ENCODE results near the gene PIM3. TPM values are rescaled to one million over a fixed set of nuclear protein-coding genes. Genes with fewer than 3 reads are reported as not detected.

The PIM3 gene
- total and polyA plus RNA-seq, 2 of the 8 experiments (the other 6 are each of a cell fraction or from before 2014, with no cell fraction given) = 22.6 to 30.0 TPM

GRCh38 chr22:49928555-49929210 lies 31.9 kb upstream of the PIM3 start:
- H2BK12ac ChIP-seq (ENCODE audit: low read depth, low read length) = no peak overlapping the region
- DNase-seq (ENCODE audit: low read depth in 1 of 2, low spot score in 2 of 2) (no peak), FAIRE-seq (no peak)
- no peak overlapping the region for H3K56ac ChIP-seq (replicated peaks; ENCODE audit: insufficient read length, low read depth, low read length)
- no peaks in the 10 kb centered on the region; the same call in 1 of the 2 replicates for H3K79me1 ChIP-seq (ENCODE audit: low read depth, low read length)
- H4K8ac ChIP-seq (ENCODE audit: extremely low read depth, insufficient read depth, low read length) = no peak overlapping the region
- H2BK20ac ChIP-seq (ENCODE audit: low read length) = no peak overlapping the region
- no peak overlapping the region for H4K91ac ChIP-seq (replicated peaks; ENCODE audit: insufficient read length, low read length)
- H2AFZ ChIP-seq (ENCODE audit: low read length) = no peak overlapping the region
- H3K27ac ChIP-seq (ENCODE audit: low read depth, low read length) = no peak overlapping the region
- peaks cover 2 to 4% of the 10 kb centered on the region in 2 experiments for H4K20me1 ChIP-seq (replicated peaks in 1 of 2; ENCODE audit: control insufficient read depth in 1 of 2, insufficient read depth in 2 of 2, low read length in 2 of 2)
- peak overlapping the region in 1 of 4 experiments; percentile 42; a peak in 2 of 8 replicates for H3K4me3 ChIP-seq (ENCODE audit: extremely low read depth in 1 of 4, insufficient read depth in 2 of 4, low read depth in 3 of 4, low read length in 4 of 4)
- no peaks in the 10 kb centered on the region; a peak in 2 of 8 replicates for H3K36me3 ChIP-seq (ENCODE audit: control insufficient read depth in 2 of 4, insufficient read depth in 4 of 4, low read length in 3 of 4)
- H3K4me2 ChIP-seq (ENCODE audit: insufficient read depth in 1 of 2, low read depth in 2 of 2, low read length in 2 of 2) = peak overlapping the region in 1 of 2 experiments; percentile 62; a peak in 3 of 4 replicates
- no peak overlapping the region for H4K5ac ChIP-seq (ENCODE audit: insufficient read length, low read depth, low read length)
- H2BK15ac ChIP-seq (ENCODE audit: low read length) = no peak overlapping the region
- H3K14ac ChIP-seq (ENCODE audit: insufficient read length) = no peak overlapping the region
- no peaks in the 10 kb centered on the region for H3K79me2 ChIP-seq (ENCODE audit: control insufficient read depth in 1 of 2, insufficient read depth in 2 of 2, low read length in 2 of 2)
- H2AK5ac ChIP-seq (ENCODE audit: low read depth, low read length) = no peak overlapping the region
- H3K9ac ChIP-seq (replicated peaks in 1 of 4; ENCODE audit: extremely low read depth in 1 of 4, low read depth in 3 of 4, low read length in 3 of 4) = no peak overlapping the region; a peak in 1 of 7 replicates
- ChIA-PET POLR2A (ENCODE audit: partially characterized antibody) (no interaction called here), CTCF (ENCODE audit: partially characterized antibody) (no interaction called here)
- peaks cover 0 to 3% (median 0%) of the 10 kb centered on the region in 4 experiments; a peak in 1 of 7 replicates for H3K4me1 ChIP-seq (replicated peaks in 1 of 4; ENCODE audit: control insufficient read depth in 3 of 4, insufficient read depth in 4 of 4, low read length in 3 of 4)
- no peak overlapping the region; the same call in 1 of the 2 replicates for H2BK5ac ChIP-seq (ENCODE audit: low read depth, low read length)
- peaks cover 0 to 12% (median 10%) of the 10 kb centered on the region in 4 experiments; a peak in 6 of 7 replicates for H3K27me3 ChIP-seq (replicated peaks in 1 of 4; ENCODE audit: control insufficient read depth in 3 of 4, extremely low read depth in 1 of 4, insufficient read depth in 3 of 4, low read length in 3 of 4)
- H3K23ac ChIP-seq (ENCODE audit: insufficient read length) = no peak overlapping the region
- no peak overlapping the region for H3K4ac ChIP-seq (replicated peaks; ENCODE audit: insufficient read length, low read depth, low read length)
- H3K23me2 ChIP-seq (ENCODE audit: low read depth, low read length) = peaks cover 3% of the 10 kb centered on the region; the same call in 1 of the 2 replicates
- no peak overlapping the region for H2BK120ac ChIP-seq (replicated peaks; ENCODE audit: low read depth, low read length)
- H3K18ac ChIP-seq (ENCODE audit: extremely low read depth, low read length) = no peak overlapping the region
- H3K9me3 ChIP-seq (ENCODE audit: insufficient read depth in 2 of 2, low read depth in 1 of 2, low read length in 1 of 2) = no peaks in the 10 kb centered on the region
- WGBS, 2 experiments (ENCODE audit: extremely low coverage in 1 of 2, insufficient coverage in 1 of 2, insufficient read length in 1 of 2, insufficient replicate concordance in 2 of 2, low coverage in 1 of 2, low lambda C conversion rate in 2 of 2, missing lambda C conversion rate in 1 of 2) = 80% methylated on average over 21 of the region's 38 CpGs; no CpG with 5 or more reads in 1 of the 2 experiments
- TF ChIP-seq TBP (IDR thresholded peaks at IDR 0.05; ENCODE audit: low read depth, low read length) (no peak), SIN3A (conservative IDR thresholded peaks at IDR 0.05 in 1 of 2, IDR thresholded peaks at IDR 0.05 in 1 of 2; ENCODE audit: low read depth in 1 of 2, low read length in 2 of 2) (no peak), POU5F1 (IDR thresholded peaks at IDR 0.05; ENCODE audit: low read depth, low read length) (no peak), JUND (IDR thresholded peaks at IDR 0.05; ENCODE audit: low read length) (no peak), CREB1 (IDR thresholded peaks at IDR 0.05) (no peak), BCL11A (IDR thresholded peaks at IDR 0.05; ENCODE audit: low read depth in 2 of 2, low read length in 2 of 2) (no peak), HDAC2 (IDR thresholded peaks at IDR 0.05; ENCODE audit: borderline replicate concordance in 1 of 2, low read depth in 2 of 2, low read length in 2 of 2) (no peak), ATF2 (IDR thresholded peaks at IDR 0.05; ENCODE audit: low read length) (no peak), TAF1 (IDR thresholded peaks at IDR 0.05; ENCODE audit: low read depth, low read length) (no peak)

Measured in H1 (cell line).